Esophagus muscularis mucosa (tissue), 3 donors: Measurements from ENCODE around the gene SOX8.

Experiments used
- EP300 ChIP-seq: sonication (generic); formaldehyde crosslinking; IDR thresholded peaks from one replicate; pipeline ENCODE4 v1.6.1; 2017; ENCODE audit warnings: antibody characterized with exemption
- POLR2A ChIP-seq: fragments of 450-650 bp; IDR thresholded peaks from one replicate; pipeline ENCODE4 v1.6.1; 2017; ENCODE audit warnings: antibody characterized with exemption, moderate library complexity, mild to moderate bottlenecking, low read depth
- POLR2AphosphoS5 ChIP-seq, 2 donors: sonication (generic); formaldehyde crosslinking; IDR thresholded peaks; one replicate each; pipeline ENCODE4 v1.6.1; 2017; ENCODE audit warnings: antibody characterized with exemption in 2 of 2

DNA sequence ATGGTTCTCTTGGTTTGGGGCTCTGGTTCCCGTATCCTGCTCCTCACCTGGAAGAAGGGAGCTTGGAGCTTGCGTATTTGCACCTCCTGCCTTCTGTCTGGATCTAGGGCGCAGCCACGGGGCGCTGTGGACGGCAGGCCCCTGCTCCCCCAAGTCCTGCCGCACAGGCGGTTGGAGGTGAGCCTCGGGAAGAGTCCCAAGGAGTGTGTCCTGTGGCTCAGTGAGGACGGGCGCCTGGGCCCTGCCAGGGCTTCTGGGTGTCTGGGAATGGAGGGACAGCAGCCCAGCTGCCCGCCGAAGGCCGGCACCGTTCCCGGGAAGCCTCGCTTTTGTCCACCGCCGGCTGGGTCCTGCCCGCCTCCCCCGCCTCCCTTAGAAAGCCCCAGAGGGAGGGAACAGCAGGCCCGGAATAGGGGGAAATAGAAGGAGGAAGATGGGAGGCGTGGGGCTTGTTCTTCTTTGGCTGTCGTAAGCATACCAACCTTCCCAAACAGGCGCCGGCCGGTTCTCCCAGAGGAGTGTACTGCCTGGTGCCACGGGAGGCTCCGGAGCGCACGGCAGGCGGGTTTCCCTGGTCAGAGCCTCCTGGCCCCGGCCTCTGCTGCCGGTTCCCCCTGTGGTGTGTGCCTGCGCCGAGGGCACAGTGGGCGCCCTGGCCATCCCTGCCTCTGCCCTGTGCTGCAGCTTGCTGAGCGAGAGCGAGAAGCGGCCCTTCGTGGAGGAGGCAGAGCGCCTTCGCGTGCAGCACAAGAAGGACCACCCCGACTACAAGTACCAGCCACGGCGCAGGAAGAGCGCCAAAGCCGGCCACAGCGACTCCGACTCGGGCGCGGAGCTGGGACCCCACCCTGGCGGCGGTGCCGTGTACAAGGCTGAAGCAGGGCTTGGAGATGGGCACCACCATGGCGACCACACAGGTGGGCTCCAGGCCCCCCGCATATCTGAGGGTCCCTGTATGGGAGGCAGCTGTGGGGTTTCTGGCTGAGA lies 1.8 kb downstream of the SOX8 start:
- TF ChIP-seq EP300 (no peak), POLR2AphosphoS5 (IDR thresholded peaks at IDR 0.05) (no peak), POLR2A (no peak)
